Activated CD8-positive, alpha-beta memory T cell treated with anti-CD3 and anti-CD28 coated beads, Interleukin-2, amount 50 U/mL, for 48 hours (primary cell): ENCODE results near the gene LIG1.

ENCODE experiments used
- DNase-seq: peaks from one replicate; pipeline ENCODE4 v3.0.0-alpha.2; 2020

The LIG1 gene

DNA sequence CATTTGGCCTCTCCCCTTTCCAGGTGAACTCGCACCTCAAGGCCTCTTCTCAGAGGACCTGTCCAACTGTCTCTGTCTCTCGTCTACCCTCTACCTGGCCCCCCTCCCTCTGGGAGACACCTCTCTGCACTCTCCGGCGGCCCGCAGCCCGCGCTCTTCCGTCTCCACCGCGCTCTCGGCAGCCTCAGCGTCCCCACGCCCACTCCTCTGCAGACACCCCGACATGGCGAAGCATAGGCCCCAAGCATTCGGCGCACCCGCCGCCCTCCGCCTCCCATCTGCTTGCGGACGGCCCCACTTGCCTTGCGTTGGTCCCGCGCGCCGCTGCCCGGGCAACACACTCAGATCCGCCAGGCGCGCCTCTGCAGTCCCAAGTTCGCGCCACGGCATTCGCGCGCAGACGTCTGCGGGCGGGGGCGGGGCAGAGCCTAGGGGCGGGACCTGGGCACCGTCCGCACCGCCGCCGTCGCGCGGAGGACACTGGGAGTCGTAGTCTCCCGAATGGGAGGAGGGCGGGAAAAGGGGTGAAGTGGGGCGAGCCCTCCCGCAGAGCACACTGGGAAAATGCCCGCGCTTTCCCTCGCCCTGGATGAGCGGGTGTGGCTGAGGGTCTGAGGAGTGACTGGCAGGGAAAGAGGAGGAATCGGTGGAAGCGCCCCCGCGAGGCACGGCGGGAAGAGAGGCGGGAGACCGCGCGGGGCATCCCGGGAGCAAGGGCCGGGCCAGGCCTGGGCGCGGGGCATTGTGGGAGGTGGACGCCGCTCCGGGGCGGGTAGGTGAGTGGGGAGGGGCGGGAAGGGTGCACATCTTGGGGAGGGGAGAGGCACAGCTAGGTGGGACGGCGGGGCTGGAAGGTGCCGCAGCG, at the start of gene LIG1, which contains the start of gene ZSWIM9:
Gene LIG1 (minus strand): TSS at position 406 of the 865 bp plus-strand sequence. CDS start 4,778 bp downstream, outside the sequence.
Gene ZSWIM9 (plus strand): TSS at position 742 of the 865 bp plus-strand sequence. CDS start 1,123 bp downstream, outside the sequence.
- peak; percentile 93 for DNase-seq

- DNase-seq, result no peak
These were observed 48.9 kb upstream of the LIG1 start for GRCh38 chr19:48218997-48219396.

GRCh38 chr19:48216933-48217332, 46.8 kb upstream of the LIG1 start:
- no peak for DNase-seq

DNA sequence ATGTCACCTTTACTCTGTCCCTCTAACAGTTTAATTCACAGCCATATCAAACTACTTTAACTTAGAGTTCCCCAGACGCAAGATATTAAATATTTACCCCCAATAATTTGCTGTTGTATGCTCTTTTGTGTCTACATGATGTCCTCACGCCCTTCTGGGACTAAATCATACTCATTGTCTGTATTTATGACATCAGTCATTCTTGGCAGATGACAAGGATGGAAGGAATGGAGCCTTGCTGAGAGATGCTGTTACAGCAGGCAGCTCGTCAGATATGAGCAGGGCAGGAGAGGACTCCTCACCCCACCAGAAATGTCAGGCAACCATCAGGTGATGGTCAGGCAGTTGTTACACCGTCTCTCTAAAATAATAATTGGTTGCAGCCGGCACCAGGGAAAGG, 43.8 kb upstream of the LIG1 start:
- no peak for DNase-seq

- DNase-seq, result no peak
These were observed 39.9 kb upstream of the LIG1 start for GRCh38 chr19:48210005-48210404.

DNA sequence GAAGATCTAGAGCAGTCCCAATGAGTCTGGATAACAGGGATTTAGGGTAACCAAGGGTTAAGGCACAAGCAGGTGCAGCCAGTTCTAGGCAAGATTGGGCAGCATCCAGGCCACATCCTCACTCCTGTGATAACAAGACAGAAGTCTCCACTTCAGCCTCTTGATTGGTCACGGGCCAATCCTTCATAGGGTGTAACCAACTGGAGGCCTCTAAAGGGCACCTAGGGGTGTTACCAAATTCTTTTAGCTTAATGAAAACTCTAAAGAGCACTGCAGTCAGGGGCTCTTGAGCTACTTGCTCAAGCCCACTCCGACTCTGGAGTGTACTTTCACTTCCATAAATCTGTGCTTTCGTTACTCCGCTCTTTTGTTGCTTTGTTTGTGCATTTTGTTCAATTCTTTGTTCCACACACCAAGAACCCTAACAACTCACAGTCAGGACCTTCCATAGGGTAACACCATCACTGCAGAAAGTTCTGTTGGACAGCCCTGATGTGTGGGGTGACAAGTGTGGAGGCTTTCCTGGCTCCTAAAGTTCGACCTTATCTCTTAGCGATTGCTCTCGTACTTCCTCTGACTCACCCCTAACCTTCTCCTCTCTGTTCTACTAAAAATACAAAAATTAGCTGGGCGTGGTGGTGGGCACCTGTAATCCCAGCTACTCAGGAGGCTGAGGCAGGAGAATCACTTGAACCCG, 36.4 kb upstream of the LIG1 start:
- DNase-seq, result peak; percentile 45

- peak; percentile 94 for DNase-seq
These were observed 33.9 kb upstream of the LIG1 start for GRCh38 chr19:48203794-48204628.

- peak; percentile 43 for DNase-seq
These were observed 33.2 kb upstream of the LIG1 start for GRCh38 chr19:48203222-48203793.

GRCh38 chr19:48196933-48197665, 27.0 kb upstream of the LIG1 start:
- DNase-seq, result peak; percentile 46

DNA sequence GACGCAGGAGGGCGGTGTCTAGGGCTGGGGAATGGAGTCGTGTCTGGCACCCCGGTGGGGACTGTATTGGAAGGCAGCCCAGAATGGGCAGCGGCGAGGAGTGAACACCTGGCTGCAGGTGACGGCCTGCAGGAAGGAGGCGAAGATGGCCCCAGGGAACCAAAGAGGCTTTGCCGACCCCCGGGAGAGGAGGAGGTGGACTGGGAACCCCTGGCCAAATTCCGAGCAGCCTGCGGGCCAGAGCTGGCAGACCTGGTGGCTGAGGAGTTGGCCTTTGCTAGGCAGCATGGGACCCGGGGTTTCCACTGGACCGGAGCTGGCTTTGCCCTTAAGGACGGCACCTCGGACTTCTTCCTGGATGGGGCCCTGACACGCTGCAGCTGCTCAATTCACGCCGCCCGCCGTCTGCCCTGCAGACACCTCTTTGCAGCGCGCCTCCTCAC, 26.2 kb upstream of the LIG1 start:
- DNase-seq, result peak; percentile 47

GRCh38 chr19:48194844-48195830, 25.0 kb upstream of the LIG1 start:
- DNase-seq, result no peak

DNA sequence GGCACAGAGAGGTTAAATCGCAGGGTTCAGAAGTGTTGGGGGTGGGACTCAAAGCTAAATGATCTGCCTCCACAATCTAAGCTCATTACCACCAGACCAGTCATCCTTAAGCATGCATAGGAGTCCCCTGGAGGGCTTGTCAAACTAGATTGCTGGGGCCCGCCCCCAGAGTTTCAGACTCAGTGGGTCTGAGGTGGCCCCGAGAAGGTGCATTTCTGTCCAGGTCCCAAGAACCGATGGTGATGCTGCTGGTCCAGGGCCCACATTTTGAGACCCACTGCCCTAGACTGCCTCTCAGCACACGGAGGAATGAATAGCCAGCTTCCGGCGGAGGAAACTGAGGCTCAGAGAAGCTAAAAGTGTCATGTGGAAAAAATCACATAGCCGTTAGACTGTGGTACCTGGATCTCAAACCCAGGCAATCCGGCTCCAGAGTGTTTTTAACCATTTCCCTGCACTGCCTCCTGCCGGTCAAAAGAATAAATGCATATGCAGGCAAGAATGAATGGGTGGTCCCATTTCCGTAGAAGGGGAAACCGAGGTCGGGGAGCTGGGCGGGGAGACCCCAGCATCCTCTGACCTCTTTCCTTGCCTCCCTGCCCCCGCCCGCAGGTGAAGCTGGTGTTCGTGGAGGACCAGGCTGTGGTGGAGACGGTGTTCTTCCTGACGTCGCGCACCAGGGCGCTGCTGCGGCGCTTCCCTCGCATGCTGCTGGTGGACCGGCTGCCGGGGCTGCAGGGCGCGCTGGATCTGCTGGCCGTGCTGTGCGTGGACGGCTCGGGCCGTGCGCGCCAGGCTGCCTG, 24.1 kb upstream of the LIG1 start:
- no peak for DNase-seq

GRCh38 chr19:48192750-48193149, 22.6 kb upstream of the LIG1 start:
- DNase-seq, result no peak

- no peak for DNase-seq
These were observed 20.7 kb upstream of the LIG1 start for GRCh38 chr19:48190885-48191284.

DNA sequence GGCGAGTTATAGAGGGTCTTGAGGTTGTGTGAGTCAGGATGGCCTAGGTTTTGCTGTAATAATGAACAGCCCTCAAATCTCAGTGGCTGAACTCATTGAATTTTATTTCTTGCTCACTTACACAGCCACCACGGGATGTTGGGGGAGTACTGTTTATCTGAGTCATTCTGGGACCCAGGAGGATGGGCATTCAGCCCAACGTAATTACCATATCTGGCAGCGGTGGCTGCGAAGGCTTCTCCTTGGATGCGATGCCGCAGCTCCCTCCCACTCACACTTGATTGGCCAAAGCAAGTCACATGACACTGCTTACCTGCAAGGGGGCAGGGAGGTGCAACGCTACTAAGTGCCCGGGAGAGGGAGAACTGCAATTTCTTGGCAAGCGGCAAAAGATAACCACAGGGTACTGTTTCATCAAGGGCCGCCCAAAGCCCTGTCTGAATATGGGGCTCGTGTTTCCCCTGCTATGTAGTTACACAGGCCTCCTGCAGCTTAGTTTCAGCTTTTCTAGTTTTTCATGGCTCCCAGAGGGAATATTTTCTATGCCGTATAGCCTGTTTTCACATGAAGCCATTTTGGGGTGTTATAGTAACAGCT, 20.2 kb upstream of the LIG1 start:
- no peak for DNase-seq

GRCh38 chr19:48186541-48186991, 16.4 kb upstream of the LIG1 start:
- no peak for DNase-seq

DNA sequence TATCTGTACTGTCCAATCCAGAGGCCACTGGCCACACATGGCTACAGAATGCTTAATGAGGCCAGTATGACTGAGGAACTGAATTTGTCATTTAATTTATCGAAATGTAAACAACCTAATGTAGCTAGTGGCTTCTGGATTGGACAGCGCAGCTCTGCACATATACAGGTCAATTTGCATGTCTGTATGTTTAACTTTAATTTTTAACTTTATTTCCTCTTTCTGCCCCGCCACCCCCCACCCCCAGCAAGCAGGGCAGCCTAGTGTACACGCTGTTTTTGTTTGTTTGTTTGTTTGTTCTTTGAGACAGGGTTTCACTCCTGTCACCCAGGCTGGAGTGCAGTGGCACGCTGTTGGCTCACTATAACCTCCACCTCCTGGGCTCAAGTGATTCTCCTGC, 15.9 kb upstream of the LIG1 start:
- no peak for DNase-seq

DNA sequence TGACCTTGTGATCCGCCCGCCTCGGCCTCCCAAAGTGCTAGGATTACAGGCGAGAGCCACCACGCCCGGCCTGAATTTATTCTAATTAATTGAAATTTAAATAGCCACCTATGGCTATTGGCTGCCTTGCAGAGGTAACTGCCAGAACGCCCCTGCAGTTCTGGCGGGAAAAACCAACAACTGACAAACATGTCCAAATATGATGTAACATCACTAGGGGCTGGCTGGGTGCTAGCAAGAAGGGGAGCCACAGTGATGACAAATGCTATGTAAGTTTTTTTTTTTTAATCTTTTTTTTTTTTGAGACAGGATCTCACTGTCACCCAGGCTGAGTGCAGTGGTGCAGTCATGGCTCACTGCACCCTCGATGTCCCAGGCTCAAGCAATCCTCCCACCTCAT, 13.2 kb upstream of the LIG1 start:
- no peak for DNase-seq

DNA sequence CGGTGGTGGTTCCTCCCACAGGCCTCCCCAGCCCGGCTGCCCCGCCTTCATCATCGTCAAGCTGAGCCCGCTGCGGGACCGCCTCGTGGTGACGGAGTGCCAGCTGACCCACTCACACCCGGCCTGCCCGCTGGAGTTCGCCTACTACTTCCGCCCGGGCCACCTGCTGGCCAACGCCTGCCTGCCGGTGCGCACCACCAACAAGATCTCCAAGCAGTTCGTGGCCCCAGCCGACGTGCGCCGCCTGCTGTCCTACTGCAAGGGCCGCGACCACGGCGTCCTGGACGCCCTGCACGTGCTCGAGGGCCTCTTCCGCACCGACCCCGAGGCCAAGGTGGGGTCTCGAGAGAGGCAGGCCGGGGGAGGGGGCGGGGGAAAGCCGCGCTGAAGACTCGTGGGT, 12.3 kb upstream of the LIG1 start:
- DNase-seq, result no peak
